Endodermal cell (in vitro differentiated cells): Measurements from ENCODE around the gene CDX2. TPM values are rescaled to one million over a fixed set of nuclear protein-coding genes. Genes with fewer than 3 reads are reported as not detected.

Experiments
- DNase-seq: peaks from one replicate; pipeline ENCODE4 v3.0.0-alpha.2; 2017
- H3K27ac ChIP-seq: 2 replicates; pipeline ENCODE4 v1.5.1; 2013; ENCODE audit warnings: mild to moderate bottlenecking, low read depth, low read length, moderate library complexity
- H3K27me3 ChIP-seq: 2 replicates; pipeline ENCODE4 v1.6.1; 2013; ENCODE audit warnings: mild to moderate bottlenecking, low read length, moderate library complexity; ENCODE audit not compliant: insufficient read depth, control insufficient read depth, poor library complexity, severe bottlenecking
- H3K36me3 ChIP-seq: 2 replicates; pipeline ENCODE4 v1.7.0; 2013; ENCODE audit warnings: mild to moderate bottlenecking, low read length, moderate library complexity; ENCODE audit not compliant: control insufficient read depth, insufficient read depth
- H3K4me1 ChIP-seq: one replicate; pipeline ENCODE4 v1.7.0; 2013; ENCODE audit warnings: low read length; ENCODE audit not compliant: control insufficient read depth, insufficient read depth
- H3K4me3 ChIP-seq: 2 replicates; pipeline ENCODE4 v1.5.1; 2013; ENCODE audit warnings: mild to moderate bottlenecking, low read length, moderate library complexity
- H3K9ac ChIP-seq: 2 replicates; pipeline ENCODE4 v1.6.1; 2013; ENCODE audit warnings: mild to moderate bottlenecking, low read length, moderate library complexity; ENCODE audit not compliant: poor library complexity, severe bottlenecking; ENCODE audit errors: extremely low read depth
- H3K9me3 ChIP-seq: 2 replicates; pipeline ENCODE4 v1.6.1; 2013; ENCODE audit warnings: mild to moderate bottlenecking, low read length, moderate library complexity; ENCODE audit not compliant: control insufficient read depth
- H3K27ac Mint-ChIP-seq: 2 replicates; pipeline ENCODE4 v1.8.0; 2020; ENCODE audit warnings: mixed read lengths
- H3K27me3 Mint-ChIP-seq: 2 replicates; pipeline ENCODE4 v1.8.0; 2021; ENCODE audit warnings: mild to moderate bottlenecking, mixed read lengths; ENCODE audit not compliant: insufficient read depth
- H3K36me3 Mint-ChIP-seq: 2 replicates; pipeline ENCODE4 v1.8.0; 2020; ENCODE audit warnings: low read depth, mixed read lengths
- H3K4me1 Mint-ChIP-seq: 2 replicates; pipeline ENCODE4 v1.8.0; 2020; ENCODE audit warnings: mixed read lengths
- H3K4me3 Mint-ChIP-seq: 2 replicates; pipeline ENCODE4 v1.8.0; 2020; ENCODE audit warnings: mild to moderate bottlenecking, moderate library complexity, mixed read lengths
- H3K9me3 Mint-ChIP-seq: 2 replicates; pipeline ENCODE4 v1.8.0; 2020; ENCODE audit warnings: mild to moderate bottlenecking, mixed read lengths
- WGBS, 2 experiments: methylation state at CpG; one replicate each; pipeline versions ENCODE4 v1.1.5 to v1.1.7; 2013; ENCODE audit warnings: missing lambda C conversion rate in 2 of 2, mixed read lengths in 1 of 2; ENCODE audit not compliant: insufficient coverage in 1 of 2, insufficient read length in 1 of 2; 5-methylcytosine and 5-hydroxymethylcytosine counted together
- total RNA-seq, 2 donors: library from RNA; stranded (reverse); fragmentation: NEBNext Ultra II Directional in 1 of 2; extraction: Animal tissue kit (Norgen Biotek cat#: 25700) in 1 of 2; gene quantifications; 2 replicates in 1 of 2; 3 replicates in 1 of 2; pipeline ENCODE4 v1.2.1, GENCODE V29; 2021
- TF ChIP-seq, protein P1 (sequence below): fragments of 200-600 bp; sonication (generic); conservative IDR thresholded peaks from 2 replicates; pipeline ENCODE4 v1.5.0; 2021; ENCODE audit warnings: antibody characterized with exemption, mild to moderate bottlenecking

The CDX2 gene
- total RNA-seq, 2 donors from 2014 or later = not detected

DNA sequence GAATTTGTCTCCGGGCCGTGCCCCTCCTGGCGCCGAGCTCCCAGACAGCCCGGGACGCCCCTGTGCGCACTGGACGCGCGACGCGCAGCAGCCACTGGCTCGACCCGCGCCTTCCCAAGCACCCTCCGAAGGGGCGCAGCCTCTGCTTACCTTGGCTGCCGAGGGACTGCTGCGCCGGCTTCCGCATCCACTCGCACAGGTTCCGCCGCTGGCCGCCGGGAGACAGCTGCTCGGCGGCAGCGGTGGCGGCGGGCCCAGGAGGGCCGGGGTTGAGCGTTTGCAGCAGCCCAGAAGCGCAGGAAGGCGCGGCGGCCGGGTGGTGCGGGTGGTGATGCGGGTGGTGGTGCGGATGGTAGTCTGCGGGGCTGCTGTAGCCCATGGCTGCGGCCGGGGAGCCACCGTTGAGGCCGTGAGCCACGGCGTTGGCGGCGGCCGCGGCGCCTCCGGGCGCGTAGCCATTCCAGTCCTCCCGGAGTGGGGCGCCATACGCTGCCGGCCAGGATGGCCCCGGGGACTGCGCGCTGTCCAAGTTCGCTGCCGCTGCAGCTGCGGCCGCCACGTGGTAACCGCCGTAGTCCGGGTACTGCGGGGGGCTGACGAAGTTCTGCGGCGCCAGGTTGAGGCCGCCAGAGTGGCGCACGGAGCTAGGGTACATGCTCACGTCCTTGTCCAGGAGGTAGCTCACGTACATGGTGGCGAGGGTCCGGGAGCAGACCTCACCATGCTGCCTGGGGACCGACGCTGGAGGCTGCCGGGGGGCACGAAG, 616 bp downstream of the CDX2 start:
- no peak overlapping the region for H3K4me3 ChIP-seq
- no peak overlapping the region for H3K27ac Mint-ChIP-seq
- H3K9me3 ChIP-seq = no peaks in the 10 kb centered on the region
- peaks cover 100% of the 10 kb centered on the region for H3K27me3 Mint-ChIP-seq
- no peaks in the 10 kb centered on the region for H3K9me3 Mint-ChIP-seq
- peaks cover 29% of the 10 kb centered on the region for H3K4me1 Mint-ChIP-seq
- peak; percentile 85 for DNase-seq
- H3K36me3 ChIP-seq = no peaks in the 10 kb centered on the region
- peak overlapping the region; percentile 37 for H3K4me3 Mint-ChIP-seq
- 1 to 2% methylated on average over 36 to 86 of the region's 86 CpGs for whole genome bisulfite sequencing, 2 experiments
- peaks cover 100% of the 10 kb centered on the region for H3K27me3 ChIP-seq
- TF ChIP-seq, protein P1, sequence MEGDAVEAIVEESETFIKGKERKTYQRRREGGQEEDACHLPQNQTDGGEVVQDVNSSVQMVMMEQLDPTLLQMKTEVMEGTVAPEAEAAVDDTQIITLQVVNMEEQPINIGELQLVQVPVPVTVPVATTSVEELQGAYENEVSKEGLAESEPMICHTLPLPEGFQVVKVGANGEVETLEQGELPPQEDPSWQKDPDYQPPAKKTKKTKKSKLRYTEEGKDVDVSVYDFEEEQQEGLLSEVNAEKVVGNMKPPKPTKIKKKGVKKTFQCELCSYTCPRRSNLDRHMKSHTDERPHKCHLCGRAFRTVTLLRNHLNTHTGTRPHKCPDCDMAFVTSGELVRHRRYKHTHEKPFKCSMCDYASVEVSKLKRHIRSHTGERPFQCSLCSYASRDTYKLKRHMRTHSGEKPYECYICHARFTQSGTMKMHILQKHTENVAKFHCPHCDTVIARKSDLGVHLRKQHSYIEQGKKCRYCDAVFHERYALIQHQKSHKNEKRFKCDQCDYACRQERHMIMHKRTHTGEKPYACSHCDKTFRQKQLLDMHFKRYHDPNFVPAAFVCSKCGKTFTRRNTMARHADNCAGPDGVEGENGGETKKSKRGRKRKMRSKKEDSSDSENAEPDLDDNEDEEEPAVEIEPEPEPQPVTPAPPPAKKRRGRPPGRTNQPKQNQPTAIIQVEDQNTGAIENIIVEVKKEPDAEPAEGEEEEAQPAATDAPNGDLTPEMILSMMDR = no peak
- no peaks in the 10 kb centered on the region for H3K36me3 Mint-ChIP-seq
- H3K4me1 ChIP-seq = peaks cover 15% of the 10 kb centered on the region
- no peak overlapping the region for H3K27ac ChIP-seq
- H3K9ac ChIP-seq = no peak overlapping the region

DNA sequence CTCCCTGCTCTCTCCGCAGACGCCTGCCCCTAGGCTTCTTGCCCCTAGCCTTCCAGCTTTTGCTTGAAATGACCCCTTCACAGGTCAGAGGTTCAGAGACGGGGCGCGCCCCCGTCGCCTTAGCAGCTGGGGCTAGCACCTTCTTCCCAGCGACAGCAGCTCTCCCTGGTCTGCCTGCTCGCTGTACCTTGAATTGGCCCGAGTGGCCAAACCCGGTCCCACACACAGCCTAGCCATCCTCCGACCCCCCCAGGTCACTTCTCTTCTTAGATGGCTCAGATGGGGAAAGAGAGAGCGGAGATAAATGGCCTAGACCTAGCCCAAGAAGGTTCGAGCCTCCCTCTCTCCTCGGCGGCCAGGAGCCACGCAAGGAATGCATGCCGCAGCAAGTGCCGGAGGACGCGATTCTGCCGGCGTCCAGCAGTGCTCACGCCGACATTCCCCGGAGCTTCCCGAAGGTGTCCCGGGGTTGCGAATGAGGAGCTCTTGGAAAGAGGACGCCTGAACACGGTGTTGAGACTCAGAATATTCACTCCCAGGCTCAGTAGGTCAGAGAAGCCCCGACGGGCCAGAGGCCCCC, 1.3 kb downstream of the CDX2 start:
- Mint-ChIP-seq H3K27ac (no peak overlapping the region), H3K4me1 (peaks cover 29% of the 10 kb centered on the region), H3K36me3 (no peaks in the 10 kb centered on the region), H3K27me3 (peaks cover 100% of the 10 kb centered on the region), H3K9me3 (no peaks in the 10 kb centered on the region), H3K4me3 (peak overlapping the region; percentile 37)
- DNase-seq = peak; percentile 63
- no peak overlapping the region for H3K9ac ChIP-seq
- no peak overlapping the region for H3K4me3 ChIP-seq
- 0 to 4% methylated on average over 3 to 33 of the region's 33 CpGs for WGBS, 2 experiments
- no peaks in the 10 kb centered on the region for H3K9me3 ChIP-seq
- TF ChIP-seq, protein P1 = no peak
- peaks cover 100% of the 10 kb centered on the region for H3K27me3 ChIP-seq
- H3K27ac ChIP-seq = no peak overlapping the region
- peaks cover 15% of the 10 kb centered on the region for H3K4me1 ChIP-seq
- H3K36me3 ChIP-seq = no peaks in the 10 kb centered on the region

DNA sequence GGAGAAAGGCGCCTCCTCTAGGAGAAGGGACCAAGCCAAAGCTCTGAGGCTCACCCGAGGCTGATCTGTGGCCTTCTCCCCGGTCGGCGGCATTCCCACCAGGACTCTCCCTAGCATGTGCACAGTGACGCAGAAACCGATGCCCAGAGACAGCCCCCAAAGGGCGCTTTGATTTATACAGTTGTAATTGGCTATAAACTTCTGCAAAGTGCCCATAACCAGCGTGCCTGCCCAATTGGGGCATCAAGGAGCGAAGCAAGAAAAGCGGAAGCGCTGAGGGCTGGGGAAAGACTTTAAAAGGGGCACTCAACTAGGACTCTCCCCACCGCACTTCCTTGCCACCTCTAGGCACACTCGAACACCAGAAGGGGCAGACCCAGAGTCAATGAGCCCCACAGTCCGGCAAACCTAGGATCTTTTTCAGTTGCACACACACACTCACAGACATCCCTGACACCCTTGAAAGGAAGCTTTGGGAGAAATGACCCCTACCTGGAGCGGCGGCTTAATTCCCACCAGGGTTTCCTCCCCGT, 1.8 kb downstream of the CDX2 start:
- peaks cover 100% of the 10 kb centered on the region for H3K27me3 Mint-ChIP-seq
- H3K4me1 Mint-ChIP-seq = peaks cover 33% of the 10 kb centered on the region
- peak overlapping the region; percentile 37 for H3K4me3 Mint-ChIP-seq
- Histone ChIP-seq H3K4me3 (no peak overlapping the region), H3K9ac (no peak overlapping the region), H3K4me1 (peaks cover 15% of the 10 kb centered on the region), H3K27ac (no peak overlapping the region), H3K36me3 (no peaks in the 10 kb centered on the region), H3K9me3 (no peaks in the 10 kb centered on the region), H3K27me3 (peaks cover 100% of the 10 kb centered on the region)
- 0 to 4% methylated on average over 8 to 18 of the region's 18 CpGs for WGBS, 2 experiments
- no peak overlapping the region for H3K27ac Mint-ChIP-seq
- no peaks in the 10 kb centered on the region for H3K9me3 Mint-ChIP-seq
- TF ChIP-seq, protein P1 = no peak
- DNase-seq = no peak
- no peaks in the 10 kb centered on the region for H3K36me3 Mint-ChIP-seq
